IMR-90 (cell line): ENCODE data around the gene AVPR2.

ENCODE experiments used
- CEBPB ChIP-seq: IDR thresholded peaks from 2 replicates; pipeline ENCODE4 v1.6.1; 2012; ENCODE audit warnings: low read depth, low read length, improper control_type of control experiment
- ELK1 ChIP-seq: fragments of 150-350 bp; IDR thresholded peaks from 2 replicates; pipeline ENCODE4 v1.6.1; 2016; ENCODE audit warnings: low read depth, mild to moderate bottlenecking, low read length, moderate library complexity, borderline replicate concordance
- POLR2A ChIP-seq: IDR thresholded peaks from 2 replicates; pipeline ENCODE4 v1.6.1; 2012; ENCODE audit warnings: mild to moderate bottlenecking, low read depth, low read length
- TF ChIP-seq, protein P1 (sequence below): conservative IDR thresholded peaks from 2 replicates; pipeline ENCODE4 v1.5.1; 2012; ENCODE audit warnings: mild to moderate bottlenecking, low read depth, low read length, improper control_type of control experiment

DNA sequence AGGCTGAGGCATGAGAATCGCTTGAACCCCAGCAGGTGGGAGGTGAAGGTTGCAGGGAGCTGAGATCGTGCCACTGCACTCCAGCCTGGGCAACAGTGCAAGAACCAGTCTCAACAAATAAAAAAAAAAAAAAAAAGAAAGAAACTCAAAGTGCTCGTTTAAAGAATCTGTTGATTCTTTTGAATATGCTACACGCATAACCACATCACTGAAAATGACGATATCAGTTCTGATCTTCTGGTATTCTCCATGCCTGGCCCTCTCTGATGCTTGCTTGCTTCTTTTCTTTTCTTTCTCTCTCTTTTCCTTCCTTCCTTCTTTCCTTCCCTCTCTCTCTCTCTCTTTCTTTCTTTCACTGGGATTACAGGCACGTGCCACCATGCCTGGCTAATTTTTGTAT, 7.3 kb downstream of the AVPR2 start:
- TF ChIP-seq, protein P1, sequence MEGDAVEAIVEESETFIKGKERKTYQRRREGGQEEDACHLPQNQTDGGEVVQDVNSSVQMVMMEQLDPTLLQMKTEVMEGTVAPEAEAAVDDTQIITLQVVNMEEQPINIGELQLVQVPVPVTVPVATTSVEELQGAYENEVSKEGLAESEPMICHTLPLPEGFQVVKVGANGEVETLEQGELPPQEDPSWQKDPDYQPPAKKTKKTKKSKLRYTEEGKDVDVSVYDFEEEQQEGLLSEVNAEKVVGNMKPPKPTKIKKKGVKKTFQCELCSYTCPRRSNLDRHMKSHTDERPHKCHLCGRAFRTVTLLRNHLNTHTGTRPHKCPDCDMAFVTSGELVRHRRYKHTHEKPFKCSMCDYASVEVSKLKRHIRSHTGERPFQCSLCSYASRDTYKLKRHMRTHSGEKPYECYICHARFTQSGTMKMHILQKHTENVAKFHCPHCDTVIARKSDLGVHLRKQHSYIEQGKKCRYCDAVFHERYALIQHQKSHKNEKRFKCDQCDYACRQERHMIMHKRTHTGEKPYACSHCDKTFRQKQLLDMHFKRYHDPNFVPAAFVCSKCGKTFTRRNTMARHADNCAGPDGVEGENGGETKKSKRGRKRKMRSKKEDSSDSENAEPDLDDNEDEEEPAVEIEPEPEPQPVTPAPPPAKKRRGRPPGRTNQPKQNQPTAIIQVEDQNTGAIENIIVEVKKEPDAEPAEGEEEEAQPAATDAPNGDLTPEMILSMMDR = no peak
- TF ChIP-seq CEBPB = no peak
- no peak for TF ChIP-seq ELK1
- TF ChIP-seq POLR2A = no peak
